ENCODE results near the gene SAV1.

- TF ChIP-seq, protein P1, sequence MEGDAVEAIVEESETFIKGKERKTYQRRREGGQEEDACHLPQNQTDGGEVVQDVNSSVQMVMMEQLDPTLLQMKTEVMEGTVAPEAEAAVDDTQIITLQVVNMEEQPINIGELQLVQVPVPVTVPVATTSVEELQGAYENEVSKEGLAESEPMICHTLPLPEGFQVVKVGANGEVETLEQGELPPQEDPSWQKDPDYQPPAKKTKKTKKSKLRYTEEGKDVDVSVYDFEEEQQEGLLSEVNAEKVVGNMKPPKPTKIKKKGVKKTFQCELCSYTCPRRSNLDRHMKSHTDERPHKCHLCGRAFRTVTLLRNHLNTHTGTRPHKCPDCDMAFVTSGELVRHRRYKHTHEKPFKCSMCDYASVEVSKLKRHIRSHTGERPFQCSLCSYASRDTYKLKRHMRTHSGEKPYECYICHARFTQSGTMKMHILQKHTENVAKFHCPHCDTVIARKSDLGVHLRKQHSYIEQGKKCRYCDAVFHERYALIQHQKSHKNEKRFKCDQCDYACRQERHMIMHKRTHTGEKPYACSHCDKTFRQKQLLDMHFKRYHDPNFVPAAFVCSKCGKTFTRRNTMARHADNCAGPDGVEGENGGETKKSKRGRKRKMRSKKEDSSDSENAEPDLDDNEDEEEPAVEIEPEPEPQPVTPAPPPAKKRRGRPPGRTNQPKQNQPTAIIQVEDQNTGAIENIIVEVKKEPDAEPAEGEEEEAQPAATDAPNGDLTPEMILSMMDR (conservative IDR thresholded peaks at IDR 0.05; ENCODE audit: low read depth in 2 of 2) = no peak
- TF ChIP-seq POLR2AphosphoS5 (IDR thresholded peaks at IDR 0.05; ENCODE audit: low read depth) (no peak), CREB1 (CRISPR knock-in tag; IDR thresholded peaks at IDR 0.05; ENCODE audit: low read depth) (no peak), REST (IDR thresholded peaks at IDR 0.05; ENCODE audit: unreplicated experiment) (no peak), EZH2phosphoT487 (IDR thresholded peaks at IDR 0.05; ENCODE audit: unreplicated experiment) (no peak), JUNB (IDR thresholded peaks at IDR 0.05; ENCODE audit: unreplicated experiment) (no peak), EZH2 (IDR thresholded peaks at IDR 0.05; ENCODE audit: low read depth, unreplicated experiment) (no peak), ZNF114 (CRISPR knock-in tag; IDR thresholded peaks at IDR 0.05) (no peak), STAT1 (IDR thresholded peaks at IDR 0.05; ENCODE audit: unreplicated experiment) (no peak)
- TF ChIP-seq, protein P2, sequence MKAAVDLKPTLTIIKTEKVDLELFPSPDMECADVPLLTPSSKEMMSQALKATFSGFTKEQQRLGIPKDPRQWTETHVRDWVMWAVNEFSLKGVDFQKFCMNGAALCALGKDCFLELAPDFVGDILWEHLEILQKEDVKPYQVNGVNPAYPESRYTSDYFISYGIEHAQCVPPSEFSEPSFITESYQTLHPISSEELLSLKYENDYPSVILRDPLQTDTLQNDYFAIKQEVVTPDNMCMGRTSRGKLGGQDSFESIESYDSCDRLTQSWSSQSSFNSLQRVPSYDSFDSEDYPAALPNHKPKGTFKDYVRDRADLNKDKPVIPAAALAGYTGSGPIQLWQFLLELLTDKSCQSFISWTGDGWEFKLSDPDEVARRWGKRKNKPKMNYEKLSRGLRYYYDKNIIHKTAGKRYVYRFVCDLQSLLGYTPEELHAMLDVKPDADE (IDR thresholded peaks at IDR 0.05) = no peak
Measured at GRCh38 chr14:50616275-50616674, 51.8 kb downstream of the SAV1 start.

All from GM23338 (cell line).